ENCODE data around the gene OR1N2.
"Not testable (repeated sequence)": the region's sequence is repeated elsewhere in the genome, so short reads cannot be mapped to it uniquely, and the experiment has no call there.

The OR1N2 gene, protein sequence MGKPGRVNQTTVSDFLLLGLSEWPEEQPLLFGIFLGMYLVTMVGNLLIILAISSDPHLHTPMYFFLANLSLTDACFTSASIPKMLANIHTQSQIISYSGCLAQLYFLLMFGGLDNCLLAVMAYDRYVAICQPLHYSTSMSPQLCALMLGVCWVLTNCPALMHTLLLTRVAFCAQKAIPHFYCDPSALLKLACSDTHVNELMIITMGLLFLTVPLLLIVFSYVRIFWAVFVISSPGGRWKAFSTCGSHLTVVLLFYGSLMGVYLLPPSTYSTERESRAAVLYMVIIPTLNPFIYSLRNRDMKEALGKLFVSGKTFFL

DNA sequence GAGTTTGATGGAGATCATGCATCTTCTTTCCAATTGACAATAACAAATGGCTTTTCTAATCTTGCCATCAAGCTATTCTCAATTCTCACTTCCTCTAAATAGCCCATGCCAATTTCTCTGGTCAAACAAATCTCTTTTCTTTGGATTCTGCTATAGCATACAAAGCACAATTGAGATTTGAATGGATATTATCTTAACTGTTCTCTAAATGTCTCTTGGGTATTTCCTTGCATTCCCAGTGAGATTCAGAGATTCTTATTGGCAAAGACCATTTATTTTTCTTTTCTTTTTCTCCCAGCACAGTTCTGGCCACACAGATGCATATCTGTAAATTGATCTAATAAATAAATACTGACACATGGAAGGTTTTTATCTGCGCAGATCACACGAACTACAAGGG lies at the start of gene OR1N2:
Gene OR1N2 (plus strand): TSS at position 301 of the 400 bp plus-strand sequence. CDS start 100 bp downstream, outside the sequence.
- DNase-seq (no peak), ATAC-seq (no peak)

DNA sequence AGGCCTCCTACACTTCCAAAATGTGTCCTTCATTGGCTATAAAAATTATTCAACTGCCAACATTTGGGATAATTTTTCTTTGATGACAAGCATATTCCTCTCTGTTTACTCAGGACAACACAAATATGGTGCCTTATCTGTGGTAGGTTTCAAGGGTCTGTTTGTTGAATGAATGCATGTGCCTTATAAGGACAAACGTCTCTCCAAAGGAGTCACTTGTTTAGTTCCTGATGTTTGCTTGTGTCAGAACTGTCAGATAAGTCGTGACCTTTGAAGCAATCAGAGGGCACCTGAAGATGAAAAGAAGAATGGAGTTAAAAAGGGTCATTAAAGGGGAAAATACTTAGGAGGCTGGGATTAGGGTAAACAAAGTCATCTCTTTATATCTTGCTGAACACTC lies 45.9 kb upstream of the OR1N2 start:
- DNase-seq (no peak), ATAC-seq (no peak)

DNA sequence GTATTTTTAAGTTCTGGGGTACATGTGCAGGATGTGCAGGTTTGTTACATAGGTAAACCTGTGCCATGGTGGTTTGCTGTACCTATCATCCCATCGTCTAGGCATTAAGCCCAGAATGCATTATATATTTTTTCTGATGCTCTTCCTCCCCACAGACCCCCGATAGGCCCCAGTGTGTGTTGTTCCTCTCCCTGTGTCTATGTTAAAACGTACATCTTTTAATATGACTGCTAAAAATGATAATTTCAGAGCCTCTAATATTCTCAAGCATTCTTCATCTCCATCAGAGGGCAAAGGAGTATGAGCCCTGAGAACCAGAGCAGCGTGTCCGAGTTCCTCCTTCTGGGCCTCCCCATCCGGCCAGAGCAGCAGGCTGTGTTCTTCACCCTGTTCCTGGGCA lies 42.4 kb upstream of the OR1N2 start, which contains the start of gene OR1J2:
Gene OR1J2 (plus strand): TSS at position 301 of the 400 bp plus-strand sequence. CDS start 0 bp downstream, at position 301.
- ATAC-seq, result no peak

DNA sequence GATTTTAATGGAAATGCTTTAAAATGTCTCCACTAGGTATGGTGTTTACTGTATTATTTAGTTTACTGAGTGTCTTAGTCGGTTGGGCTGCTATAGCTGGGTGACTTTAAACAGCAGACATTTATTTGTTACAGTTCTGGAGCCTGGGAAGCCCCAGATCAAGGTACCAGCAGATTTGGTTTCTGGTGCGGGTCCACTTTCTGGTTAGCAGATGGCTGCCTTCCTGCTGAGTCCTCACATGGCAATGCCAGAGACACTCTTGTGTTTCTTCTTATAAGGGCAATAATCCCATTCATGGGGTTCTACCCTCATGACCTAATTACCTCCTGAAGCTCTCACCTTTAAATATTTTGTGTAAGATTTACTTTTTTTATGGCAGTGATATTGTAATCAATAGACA lies 34.7 kb upstream of the OR1N2 start:
- ATAC-seq, result no peak
- DNase-seq, result no peak

More for the DNA sequence above, 42.4 kb upstream of the OR1N2 start, which contains the start of gene OR1J2:
- no peak for DNase-seq

DNA sequence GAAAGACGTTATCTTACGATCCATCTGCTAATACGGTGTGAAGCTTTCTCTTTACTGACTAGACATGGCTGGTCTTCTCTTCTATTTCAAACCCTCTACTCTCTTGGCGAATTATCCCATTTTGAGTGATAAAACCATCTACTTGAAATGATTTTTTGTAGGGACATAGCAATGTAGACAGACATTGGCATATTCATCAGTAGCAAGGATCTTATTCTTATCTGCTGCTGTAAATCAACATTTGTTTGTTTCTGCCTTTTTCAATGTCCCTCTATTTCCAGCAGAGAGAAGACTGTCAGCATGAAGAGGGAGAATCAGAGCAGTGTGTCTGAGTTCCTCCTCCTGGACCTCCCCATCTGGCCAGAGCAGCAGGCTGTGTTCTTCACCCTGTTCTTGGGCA lies 34.1 kb upstream of the OR1N2 start, which contains the start of gene OR1J4:
Gene OR1J4 (plus strand): TSS at position 301 of the 400 bp plus-strand sequence. CDS start 0 bp downstream, at position 301.
- no peak for ATAC-seq
- no peak for DNase-seq

DNA sequence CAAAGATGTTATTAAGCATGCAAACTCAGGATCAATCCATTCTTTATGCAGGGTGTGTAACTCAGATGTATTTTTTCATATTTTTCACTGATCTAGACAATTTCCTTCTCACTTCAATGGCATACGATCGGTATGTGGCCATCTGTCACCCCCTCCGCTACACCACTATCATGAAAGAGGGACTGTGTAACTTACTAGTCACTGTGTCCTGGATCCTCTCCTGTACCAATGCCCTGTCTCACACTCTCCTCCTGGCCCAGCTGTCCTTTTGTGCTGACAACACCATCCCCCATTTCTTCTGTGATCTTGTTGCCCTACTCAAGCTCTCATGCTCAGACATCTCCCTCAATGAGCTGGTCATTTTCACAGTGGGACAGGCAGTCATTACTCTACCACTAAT lies 33.5 kb upstream of the OR1N2 start:
- DNase-seq (no peak), ATAC-seq (no peak)

DNA sequence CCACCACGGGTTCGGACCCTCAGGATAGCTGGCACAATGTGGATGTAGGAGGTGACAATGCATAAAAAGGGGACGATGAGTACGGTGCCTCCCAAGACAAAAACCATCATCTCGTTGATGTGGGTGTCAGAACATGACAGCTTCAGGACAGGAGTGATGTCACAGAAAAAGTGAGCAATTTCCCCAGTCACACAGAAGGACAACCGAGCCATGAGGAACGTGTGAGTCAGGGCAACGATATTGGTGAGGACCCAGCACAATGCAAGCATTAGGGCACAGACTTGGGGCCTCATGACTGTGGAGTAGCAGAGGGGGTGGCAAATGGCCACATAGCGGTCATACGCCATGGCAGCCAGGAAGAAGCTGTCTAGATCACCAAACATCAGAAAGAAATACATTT lies 26.3 kb upstream of the OR1N2 start:
- DNase-seq (peak; percentile 18), ATAC-seq (peak; percentile 86)

DNA sequence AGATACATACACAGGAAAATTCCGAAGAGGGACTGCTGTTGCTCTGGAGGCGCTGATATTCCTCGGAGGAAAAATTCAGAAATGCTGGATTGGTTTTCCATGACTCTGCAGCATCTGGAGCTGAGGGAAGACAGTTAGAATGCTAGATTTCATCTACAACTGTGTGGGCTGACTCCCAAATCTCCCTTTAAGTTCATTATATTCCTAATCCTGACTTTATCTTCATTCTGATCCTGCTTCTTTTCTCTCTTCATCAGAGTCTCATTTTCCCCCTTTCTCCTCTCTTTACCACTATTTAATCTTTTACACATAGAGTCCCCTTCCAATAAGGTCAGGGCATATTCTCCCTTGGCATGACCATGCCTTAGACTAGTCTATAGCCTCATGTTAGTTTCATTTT lies 25.7 kb upstream of the OR1N2 start, which contains the start of gene OR1N1:
Gene OR1N1 (minus strand): TSS at position 101 of the 400 bp plus-strand sequence. CDS start 0 bp downstream, at position 101.
- DNase-seq, result no peak

DNA sequence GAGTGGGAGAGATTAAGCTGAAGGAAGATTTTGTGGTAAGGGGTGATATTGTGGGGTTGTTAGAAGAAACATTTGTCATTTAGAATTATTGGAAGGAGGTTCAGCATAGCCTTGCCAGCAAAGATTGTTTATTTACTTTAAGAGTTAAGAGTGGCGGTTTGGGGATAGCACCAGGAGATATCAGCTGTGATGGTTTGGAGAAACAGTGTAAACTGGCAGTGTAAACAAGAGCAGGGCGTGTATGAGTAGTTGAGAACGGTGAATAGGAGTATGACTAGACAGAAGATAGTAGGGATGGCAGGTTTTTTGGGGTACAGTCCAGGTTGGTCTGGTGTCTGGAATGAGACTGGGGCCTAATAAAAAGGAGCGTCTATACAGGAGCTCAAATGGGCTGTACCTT lies 21.8 kb upstream of the OR1N2 start:
- DNase-seq, ATAC-seq: not testable (repeated sequence)

More for the DNA sequence above, 25.7 kb upstream of the OR1N2 start, which contains the start of gene OR1N1:
- ATAC-seq, result no peak

DNA sequence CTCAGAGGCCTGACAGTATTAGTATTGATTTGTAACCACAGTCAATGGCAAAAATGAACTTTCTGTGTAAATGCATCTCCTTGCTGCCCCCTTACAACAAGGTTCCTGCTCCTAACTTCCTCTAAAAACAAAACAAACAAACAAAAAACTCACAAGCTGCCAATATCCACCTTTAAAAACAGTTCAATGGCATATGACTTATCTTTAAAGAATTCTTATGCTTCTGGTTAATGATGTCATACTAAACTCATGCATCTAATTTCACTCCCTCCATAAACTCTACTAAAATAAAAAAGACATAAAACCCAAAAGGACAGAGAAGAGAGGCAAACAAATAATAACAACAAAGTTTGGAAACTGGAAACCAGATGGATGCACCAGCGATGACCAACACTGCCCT lies 16.8 kb upstream of the OR1N2 start:
- DNase-seq (no peak), ATAC-seq (no peak)

DNA sequence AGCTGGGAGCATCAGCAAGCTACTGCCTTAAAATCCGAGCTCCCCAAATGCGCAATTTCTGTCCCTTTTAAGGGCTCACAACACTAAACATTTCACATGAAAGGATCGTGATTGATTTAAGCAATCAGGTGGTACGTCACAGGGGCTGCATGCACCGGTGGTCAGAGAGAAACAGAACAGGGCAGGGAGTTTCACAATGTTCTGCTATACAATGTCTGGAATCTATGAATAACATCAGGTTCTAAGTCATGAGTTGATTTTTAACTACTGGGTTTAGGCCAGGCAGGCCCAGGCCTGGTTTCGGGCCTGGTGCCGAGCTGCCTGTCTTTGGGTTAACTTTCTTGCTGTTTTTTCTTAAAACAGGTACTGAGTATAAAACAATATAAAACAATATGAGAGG lies 15.8 kb upstream of the OR1N2 start:
- DNase-seq, ATAC-seq: not testable (repeated sequence)

DNA sequence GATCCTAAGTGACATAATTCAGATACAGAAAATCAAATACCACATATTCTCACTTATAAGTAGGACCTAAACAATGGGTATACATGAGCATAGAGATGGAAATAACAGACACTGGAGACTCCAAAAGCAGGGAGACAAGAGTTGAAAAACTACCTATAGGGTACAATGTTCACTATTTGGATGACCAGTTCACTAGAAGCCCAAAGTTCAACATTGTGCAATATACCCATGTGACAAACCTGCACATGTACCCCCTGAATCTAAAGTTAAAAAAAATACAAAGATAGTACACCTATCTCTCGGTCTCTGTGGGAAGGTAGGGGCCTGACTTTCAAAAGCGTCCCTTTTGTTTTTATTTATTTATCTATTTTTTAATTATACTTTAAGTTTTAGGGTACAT lies 14.2 kb upstream of the OR1N2 start:
- ATAC-seq (no peak), DNase-seq (no peak)

DNA sequence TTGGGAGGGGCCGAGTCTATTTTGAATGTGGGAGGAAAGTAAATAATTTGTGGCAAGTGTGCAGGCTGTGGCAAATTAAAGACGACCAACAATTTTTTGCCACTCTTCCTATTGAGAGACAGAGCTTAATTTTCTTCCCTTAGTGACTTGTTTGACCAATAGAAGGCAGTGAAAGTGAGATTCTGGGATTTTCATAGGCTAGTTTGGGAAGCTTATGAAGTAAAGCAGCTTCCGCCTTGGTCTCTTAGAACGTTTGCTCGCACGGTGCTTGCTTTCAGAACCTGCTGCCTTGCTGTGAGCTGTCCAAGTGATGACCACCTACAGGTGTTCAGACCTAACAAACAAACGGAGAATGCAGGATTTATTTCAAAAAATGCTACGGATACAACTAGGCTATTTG lies 6.7 kb upstream of the OR1N2 start:
- ATAC-seq, result no peak

DNA sequence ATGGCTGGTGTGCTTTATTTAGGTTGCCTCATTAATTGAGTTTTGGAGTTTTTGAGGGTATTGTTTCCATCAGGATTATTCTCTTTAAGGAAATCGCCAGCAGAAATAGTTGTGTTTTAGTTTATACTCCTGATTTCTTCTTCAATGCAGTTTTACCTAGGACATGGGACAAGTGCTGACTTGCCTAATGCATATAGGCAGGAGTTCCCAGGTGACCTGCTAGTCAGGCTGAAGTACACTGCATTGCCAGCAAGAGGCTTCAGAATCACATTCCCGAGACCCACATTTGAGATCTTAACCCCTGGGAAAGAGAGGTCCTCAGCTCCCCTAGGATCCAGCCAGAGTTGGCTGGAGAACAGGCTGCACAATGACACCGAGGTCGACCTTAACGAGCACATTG lies 1.5 kb upstream of the OR1N2 start:
- ATAC-seq, result no peak

More for the DNA sequence above, 6.7 kb upstream of the OR1N2 start:
- DNase-seq, result no peak

DNA sequence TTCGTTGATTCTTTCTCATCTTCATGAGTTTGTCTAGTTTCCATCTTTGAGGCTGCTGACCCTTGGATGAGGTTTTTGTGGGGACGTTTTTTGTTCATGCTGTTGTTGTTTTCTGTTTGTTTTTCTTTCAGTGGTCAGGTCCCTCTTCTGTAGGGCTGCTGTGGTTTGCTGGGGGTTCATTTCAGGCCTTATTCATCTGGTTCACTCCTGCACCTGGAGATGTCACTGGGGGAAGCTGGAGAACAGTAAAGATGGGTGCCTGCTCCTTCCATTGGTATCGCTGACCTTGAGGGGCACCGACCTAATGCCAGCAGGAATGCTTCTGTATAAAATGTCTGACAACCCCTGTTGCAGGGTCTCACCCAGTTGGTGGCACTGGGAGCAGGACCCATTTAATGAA lies 8.5 kb downstream of the OR1N2 start:
- DNase-seq (no peak), ATAC-seq (no peak)

More for the DNA sequence above, 1.5 kb upstream of the OR1N2 start:
- DNase-seq, result no peak

DNA sequence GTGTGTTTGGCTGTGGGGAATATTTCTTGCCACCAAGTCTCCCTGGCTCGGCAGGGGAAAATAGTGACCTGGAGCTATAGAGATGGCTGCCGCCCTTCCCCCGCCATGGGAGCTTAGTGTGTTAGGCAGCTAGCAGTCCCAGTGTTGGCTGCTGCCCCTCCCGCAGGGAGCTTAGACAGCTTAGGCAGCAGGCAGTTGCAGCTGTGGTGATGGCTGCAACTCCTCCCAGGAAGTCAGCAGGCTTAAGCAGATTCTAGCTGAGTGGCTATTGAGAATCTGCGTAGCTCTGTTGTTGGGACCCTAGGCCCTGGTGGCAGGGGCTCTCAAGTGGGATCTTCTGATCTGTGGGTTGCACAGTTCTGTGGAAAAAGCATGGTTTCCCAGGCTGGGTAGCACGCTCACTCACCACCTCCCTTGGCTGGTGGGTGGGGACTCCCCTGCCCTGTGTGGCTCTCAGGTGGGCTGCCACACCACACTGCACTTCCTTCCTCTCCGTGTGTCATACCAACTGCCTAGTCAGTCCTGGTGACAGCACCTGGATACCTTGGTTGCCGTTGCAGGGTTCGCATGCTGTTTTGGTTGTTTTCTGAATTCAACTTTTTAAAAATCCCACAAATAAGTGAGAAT lies 9.3 kb downstream of the OR1N2 start:
- DNase-seq (peak; percentile 20), ATAC-seq (peak; percentile 85)

DNA sequence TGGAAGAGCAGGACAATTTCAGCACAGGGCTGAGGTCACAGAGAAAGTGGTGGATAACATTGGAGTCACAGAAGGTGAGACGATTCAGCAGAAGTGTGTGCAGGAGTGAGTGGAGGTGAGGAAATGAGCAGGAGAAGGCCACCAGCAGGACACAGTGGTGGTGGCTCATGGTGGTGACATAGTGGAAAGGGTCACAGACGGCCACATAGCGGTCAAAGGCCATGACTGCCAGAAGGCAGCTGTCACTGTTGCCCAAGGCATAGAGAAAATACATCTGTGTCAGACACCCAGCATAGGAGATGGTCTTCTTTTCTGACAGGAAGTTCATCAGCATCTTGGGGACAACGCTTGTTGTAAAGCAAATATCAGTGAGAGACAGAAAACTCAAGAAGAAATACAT lies 15.0 kb downstream of the OR1N2 start:
- no peak for DNase-seq
- no peak for ATAC-seq

DNA sequence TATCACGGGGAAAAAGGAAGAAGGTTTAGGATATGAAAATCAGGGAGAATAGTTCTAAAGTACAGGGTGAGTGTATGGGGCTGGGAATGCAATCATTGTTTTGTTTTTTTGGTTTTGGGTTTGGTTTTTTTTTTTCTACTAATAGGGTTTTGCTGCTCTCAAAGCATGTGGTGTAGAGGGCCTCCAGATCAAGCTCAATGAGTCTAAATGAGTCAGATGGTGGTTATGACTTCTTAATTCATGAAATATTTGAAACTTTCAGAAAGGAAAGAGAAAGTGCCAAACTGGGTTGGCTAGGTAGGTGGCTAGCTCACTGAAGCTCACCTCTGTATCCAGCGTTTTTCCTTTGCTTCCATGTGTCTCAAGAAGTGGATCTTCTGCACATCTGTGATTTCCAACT lies 19.5 kb downstream of the OR1N2 start:
- DNase-seq, result no peak
- peak; percentile 91 for ATAC-seq

DNA sequence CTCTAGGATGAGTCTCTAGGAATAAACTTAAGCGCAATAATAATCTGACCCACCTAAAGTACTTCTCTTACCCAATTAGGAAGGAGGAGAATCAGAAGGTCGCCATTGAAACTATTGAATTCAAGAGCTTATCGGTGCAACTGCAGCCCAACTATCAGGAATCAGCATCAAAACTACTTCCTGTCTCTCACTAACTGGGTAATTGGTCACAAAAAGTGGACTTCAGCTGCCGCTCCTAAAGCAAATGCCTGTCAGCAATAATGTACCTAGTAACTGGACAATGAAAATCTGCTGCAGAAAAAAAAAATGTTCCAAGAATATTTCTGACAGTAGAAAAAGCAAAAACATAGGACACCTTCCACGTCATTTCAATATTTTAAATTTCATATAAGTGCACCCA lies 27.0 kb downstream of the OR1N2 start:
- DNase-seq (no peak), ATAC-seq (no peak)

DNA sequence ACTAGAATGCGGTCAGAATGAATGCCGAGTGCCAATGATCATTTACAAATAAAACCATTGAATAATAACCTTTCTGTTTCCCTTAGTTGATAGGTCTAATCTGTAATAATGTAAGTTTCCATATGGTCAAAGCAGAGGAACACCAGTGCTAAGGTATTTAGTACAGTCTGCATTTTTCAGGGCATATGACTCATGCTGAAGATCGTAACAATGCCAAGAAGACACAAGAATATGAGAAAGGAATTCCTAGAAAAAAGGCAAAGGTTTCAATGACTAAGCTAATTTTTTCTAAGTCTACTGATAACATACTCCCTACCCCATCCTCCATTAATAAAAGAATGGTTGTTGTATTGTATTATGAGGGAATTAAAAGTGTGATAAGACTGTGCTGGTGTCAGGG lies 27.4 kb downstream of the OR1N2 start:
- ATAC-seq, result no peak

DNA sequence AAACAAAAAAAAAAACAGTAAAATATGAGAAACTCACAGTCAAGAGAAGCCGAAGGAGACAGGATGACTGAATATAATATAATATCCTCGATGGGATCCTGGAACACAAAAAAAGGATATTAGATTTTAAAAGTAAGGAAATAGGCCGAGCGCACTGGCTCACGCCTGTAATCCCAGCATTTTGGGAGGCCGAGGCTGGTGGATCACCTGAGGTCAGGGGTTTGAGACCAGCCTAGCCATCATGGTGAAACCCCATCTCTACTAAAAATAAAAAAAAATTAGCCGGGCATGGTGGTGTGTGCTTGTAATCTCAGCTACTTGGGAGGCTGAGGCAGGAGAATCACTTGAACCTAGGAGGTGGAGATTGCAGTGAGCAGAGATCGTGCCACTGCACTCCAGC lies 30.4 kb downstream of the OR1N2 start, which contains the start of gene OR1L8:
Gene OR1L8 (minus strand): TSS at position 101 of the 400 bp plus-strand sequence. CDS start 14,907 bp downstream, outside the sequence.
- not testable (repeated sequence) for DNase-seq, ATAC-seq

More for the DNA sequence above, 27.4 kb downstream of the OR1N2 start:
- no peak for DNase-seq

Data from stimulated activated naive CD8-positive, alpha-beta T cell treated with anti-CD3 and anti-CD28 coated beads, Interleukin-15, Interleukin-2, amounts not matched to agents 100 U/mL and 50 U/mL, for 24 hours (primary cell).